Ishikawa (cell line): ENCODE results near the gene TIFAB.
A peak's percentile ranks its signal among the peaks of the same experiment; 100 is the strongest.

Experiments used
- CEBPB ChIP-seq: IDR thresholded peaks from 2 replicates; pipeline ENCODE4 v1.6.1; 2012
- CREB1 ChIP-seq: IDR thresholded peaks from 2 replicates; pipeline ENCODE4 v1.6.1; 2012; ENCODE audit warnings: low read depth
- EGR1 ChIP-seq: IDR thresholded peaks from 2 replicates; pipeline ENCODE4 v1.6.1; 2012
- EP300 ChIP-seq: IDR thresholded peaks from 2 replicates; pipeline ENCODE4 v1.6.1; 2012; ENCODE audit warnings: borderline replicate concordance
- FOXM1 ChIP-seq: IDR thresholded peaks from 2 replicates; pipeline ENCODE4 v1.6.1; 2012; ENCODE audit warnings: low read depth, borderline replicate concordance
- NFIC ChIP-seq: IDR thresholded peaks from 2 replicates; pipeline ENCODE4 v1.6.1; 2012
- RAD21 ChIP-seq: IDR thresholded peaks from 2 replicates; pipeline ENCODE4 v1.6.1; 2012; ENCODE audit warnings: low read depth
- TAF1 ChIP-seq: IDR thresholded peaks from 2 replicates; pipeline ENCODE4 v1.6.1; 2012; ENCODE audit warnings: low read depth, mild to moderate bottlenecking
- TCF12 ChIP-seq: IDR thresholded peaks from 2 replicates; pipeline ENCODE4 v1.6.1; 2012; ENCODE audit warnings: low read depth
- TEAD4 ChIP-seq: IDR thresholded peaks from 2 replicates; pipeline ENCODE4 v1.6.1; 2012
- YY1 ChIP-seq: IDR thresholded peaks from 2 replicates; pipeline ENCODE4 v1.6.1; 2012; ENCODE audit warnings: low read depth
- ZBTB7A ChIP-seq: IDR thresholded peaks from 2 replicates; pipeline ENCODE4 v1.6.1; 2012; ENCODE audit warnings: low read depth
- TF ChIP-seq, protein P1 (sequence below): IDR thresholded peaks from 2 replicates; pipeline ENCODE4 v1.6.1; 2012; ENCODE audit warnings: low read depth, mild to moderate bottlenecking
- TF ChIP-seq, protein P2 (sequence below): IDR thresholded peaks from 2 replicates; pipeline ENCODE4 v1.6.1; 2012
- TF ChIP-seq, protein P3 (sequence below): IDR thresholded peaks from 2 replicates; pipeline ENCODE4 v1.6.1; 2012

TIFAB gene

DNA sequence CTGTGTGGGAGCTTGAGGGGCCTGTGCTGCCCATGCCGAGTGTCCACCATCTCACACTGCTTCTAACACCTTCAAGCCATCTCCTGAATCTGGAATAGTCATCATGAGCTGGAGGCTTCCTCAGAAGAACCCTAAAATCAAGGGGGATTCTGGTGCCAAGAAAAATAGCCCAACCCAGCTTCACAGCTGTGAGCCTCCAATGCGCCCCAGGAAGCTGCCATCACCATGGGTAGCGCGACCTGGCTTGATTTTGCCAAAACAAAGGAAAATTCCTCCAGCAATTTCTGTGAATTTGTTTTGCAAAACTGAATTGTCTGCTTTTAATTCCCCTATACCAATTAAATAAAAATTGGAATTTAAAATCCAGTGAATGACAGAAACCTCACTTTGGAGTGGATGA, 6.2 kb upstream of the TIFAB start:
- TF ChIP-seq TAF1 (no peak), EP300 (no peak)
- TF ChIP-seq, protein P1, sequence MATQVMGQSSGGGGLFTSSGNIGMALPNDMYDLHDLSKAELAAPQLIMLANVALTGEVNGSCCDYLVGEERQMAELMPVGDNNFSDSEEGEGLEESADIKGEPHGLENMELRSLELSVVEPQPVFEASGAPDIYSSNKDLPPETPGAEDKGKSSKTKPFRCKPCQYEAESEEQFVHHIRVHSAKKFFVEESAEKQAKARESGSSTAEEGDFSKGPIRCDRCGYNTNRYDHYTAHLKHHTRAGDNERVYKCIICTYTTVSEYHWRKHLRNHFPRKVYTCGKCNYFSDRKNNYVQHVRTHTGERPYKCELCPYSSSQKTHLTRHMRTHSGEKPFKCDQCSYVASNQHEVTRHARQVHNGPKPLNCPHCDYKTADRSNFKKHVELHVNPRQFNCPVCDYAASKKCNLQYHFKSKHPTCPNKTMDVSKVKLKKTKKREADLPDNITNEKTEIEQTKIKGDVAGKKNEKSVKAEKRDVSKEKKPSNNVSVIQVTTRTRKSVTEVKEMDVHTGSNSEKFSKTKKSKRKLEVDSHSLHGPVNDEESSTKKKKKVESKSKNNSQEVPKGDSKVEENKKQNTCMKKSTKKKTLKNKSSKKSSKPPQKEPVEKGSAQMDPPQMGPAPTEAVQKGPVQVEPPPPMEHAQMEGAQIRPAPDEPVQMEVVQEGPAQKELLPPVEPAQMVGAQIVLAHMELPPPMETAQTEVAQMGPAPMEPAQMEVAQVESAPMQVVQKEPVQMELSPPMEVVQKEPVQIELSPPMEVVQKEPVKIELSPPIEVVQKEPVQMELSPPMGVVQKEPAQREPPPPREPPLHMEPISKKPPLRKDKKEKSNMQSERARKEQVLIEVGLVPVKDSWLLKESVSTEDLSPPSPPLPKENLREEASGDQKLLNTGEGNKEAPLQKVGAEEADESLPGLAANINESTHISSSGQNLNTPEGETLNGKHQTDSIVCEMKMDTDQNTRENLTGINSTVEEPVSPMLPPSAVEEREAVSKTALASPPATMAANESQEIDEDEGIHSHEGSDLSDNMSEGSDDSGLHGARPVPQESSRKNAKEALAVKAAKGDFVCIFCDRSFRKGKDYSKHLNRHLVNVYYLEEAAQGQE = no peak

DNA sequence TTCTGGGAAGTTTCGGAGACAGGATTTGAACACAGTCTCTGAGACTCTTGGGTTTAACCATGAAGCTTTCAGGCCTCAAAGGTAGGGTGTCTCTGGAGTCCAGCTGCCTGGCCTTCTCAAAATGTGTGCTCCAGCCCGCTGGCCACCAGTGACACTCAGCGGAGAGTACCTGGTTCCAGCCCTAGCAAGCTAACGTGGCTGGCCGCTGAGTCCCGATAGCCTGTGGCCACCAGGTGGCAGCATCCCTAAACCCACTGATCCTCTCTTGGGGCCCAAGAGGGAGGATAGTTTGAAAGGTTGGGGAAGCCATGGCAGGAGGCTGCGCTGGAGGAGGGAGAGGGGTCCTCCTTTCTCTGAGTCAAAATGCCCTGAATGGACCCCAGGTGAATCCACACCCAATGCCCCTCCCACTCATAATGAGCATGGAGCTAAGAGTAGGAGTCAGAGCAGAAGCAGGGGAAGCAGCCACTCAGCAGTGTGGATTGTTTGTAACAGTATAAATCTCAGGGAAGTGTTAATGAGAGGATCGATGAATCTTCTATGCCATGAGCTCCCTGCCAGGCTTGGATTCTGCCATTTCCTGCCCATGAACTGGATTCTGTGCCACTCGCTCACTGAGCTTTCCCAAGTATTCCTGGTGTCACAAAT, 5.4 kb upstream of the TIFAB start:
- TF ChIP-seq RAD21 (peak; percentile 59), CREB1 (no peak)

DNA sequence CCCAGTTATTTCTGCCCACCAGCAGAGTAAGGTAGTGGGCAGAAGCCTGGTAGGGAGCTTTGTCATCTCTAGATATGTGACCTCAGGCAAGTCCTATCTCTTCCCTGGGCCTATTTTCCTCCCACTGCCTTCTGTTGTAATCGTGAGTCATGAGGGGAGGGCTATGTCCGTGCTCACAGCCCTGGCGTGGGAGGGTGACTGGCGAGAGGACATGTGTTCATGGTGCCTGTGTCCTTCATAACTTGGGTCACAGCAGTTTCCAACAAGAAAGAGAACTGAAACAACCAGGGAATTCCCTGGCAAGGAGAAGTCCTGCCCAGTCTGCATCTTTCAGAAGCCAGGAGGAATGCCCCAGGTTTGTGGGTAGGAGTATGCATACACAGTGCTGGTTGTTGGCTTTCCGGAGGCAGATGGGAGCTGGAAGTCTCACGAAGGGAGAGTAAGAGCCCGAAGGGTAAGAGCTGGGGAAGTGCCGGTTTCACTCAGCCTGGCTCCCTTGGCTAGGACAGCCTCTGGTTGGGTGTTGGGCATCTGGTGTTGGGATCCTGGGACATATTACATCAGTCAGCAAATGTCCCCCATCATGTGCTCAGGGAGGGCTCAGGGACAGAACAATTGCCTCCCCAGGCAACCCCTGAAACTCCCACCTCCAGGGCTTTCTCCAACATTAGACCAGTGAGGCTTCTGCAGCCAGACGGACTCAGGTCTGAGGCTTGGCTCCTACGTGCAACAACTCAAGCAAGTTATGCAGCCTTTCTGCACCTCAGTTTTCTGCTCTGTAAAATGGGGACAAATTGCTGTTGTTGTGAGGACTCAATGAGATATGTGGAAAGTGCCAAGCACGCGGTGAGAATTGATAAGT, 4.3 kb upstream of the TIFAB start:
- TF ChIP-seq TCF12 (no peak), CEBPB (no peak), CREB1 (no peak), YY1 (no peak), TEAD4 (no peak), EP300 (no peak), FOXM1 (no peak), NFIC (no peak), RAD21 (no peak), TAF1 (no peak), ZBTB7A (no peak), EGR1 (no peak)
- TF ChIP-seq, protein P2, sequence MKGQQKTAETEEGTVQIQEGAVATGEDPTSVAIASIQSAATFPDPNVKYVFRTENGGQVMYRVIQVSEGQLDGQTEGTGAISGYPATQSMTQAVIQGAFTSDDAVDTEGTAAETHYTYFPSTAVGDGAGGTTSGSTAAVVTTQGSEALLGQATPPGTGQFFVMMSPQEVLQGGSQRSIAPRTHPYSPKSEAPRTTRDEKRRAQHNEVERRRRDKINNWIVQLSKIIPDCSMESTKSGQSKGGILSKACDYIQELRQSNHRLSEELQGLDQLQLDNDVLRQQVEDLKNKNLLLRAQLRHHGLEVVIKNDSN = no peak
- TF ChIP-seq, protein P1 = no peak
- TF ChIP-seq, protein P3, sequence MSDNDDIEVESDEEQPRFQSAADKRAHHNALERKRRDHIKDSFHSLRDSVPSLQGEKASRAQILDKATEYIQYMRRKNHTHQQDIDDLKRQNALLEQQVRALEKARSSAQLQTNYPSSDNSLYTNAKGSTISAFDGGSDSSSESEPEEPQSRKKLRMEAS = no peak

DNA sequence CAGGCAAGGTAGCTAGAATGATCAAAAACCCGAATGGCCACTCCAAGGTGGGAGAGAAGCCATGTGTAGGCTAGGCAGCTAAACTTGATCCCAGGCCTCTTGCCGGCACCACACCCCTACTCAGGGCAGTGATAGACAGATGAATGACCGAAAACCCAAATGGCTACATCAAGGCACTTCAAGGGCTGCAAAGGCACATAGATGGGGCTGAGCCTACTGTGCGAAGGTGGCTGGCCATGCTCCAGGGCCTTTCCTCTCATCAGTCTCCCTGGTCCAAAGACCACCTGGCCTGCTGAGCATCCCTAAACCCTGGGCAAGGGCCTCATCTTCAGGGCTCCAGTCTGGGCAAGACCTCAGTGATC, 3.7 kb upstream of the TIFAB start:
- TF ChIP-seq EP300 (no peak), EGR1 (no peak)

DNA sequence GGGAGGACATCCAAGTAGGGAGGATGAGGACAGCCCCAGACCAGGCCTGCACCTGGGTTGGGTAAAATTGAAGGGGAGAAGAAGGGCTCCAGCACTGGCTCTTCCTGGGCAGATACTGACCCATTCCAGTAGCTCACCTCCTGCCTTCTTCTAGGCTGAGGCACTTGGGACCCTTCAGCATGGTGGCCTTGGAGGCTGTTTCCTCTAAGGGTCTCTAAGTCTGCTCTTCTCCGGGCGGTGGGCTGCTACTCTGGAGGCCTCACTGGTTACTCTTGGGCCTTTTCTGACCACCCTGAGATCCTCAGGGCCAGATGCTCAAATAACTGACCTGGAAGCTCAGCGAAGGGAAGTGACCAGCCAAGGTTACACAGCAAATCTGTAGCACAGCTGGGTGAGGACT, 2.8 kb upstream of the TIFAB start:
- TF ChIP-seq ZBTB7A (no peak), FOXM1 (no peak), EGR1 (no peak), CEBPB (no peak), TCF12 (no peak), YY1 (no peak), TAF1 (no peak), NFIC (no peak), EP300 (no peak), CREB1 (no peak), TEAD4 (no peak)
- TF ChIP-seq, protein P2 = no peak
- TF ChIP-seq, protein P1 = no peak
- TF ChIP-seq, protein P3 = no peak
